HG02870 (cell line): Measurements from ENCODE around the gene TIMM10B.
A peak's percentile ranks its signal among the peaks of the same experiment; 100 is the strongest.
"Not testable (repeated sequence)": the region's sequence is repeated elsewhere in the genome, so short reads cannot be mapped to it uniquely, and the experiment has no call there.

Experiments
- ATAC-seq: cut with Tn5 transposase; IDR thresholded peaks from one replicate; pipeline ENCODE4 v1.9.1; 2021; ENCODE audit warnings: mild to moderate bottlenecking, moderate library complexity; ENCODE audit not compliant: unreplicated experiment

The TIMM10B gene

DNA sequence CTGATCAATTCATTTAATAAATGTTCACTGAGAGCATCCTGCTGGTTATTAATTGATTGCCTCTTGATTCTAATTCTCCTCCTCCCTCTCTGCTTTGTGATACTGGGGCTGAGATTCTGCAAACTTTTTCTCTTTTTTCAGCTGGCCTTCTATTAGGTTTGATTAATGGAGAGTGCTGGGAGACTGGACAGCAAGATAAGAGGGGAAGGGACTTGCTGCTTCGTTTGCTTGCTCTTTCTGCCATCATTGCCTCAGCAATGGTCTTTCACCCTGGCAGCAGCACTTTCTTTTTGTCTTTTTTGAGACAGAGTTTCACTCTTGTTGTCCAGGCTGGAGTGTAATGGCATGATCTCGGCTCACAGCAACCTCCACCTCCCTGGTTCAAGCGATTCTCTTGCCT, 22.9 kb downstream of the TIMM10B start:
- ATAC-seq, result no peak

- no peak for ATAC-seq
These were observed 24.4 kb downstream of the TIMM10B start for GRCh38 chr11:6505577-6506240.

DNA sequence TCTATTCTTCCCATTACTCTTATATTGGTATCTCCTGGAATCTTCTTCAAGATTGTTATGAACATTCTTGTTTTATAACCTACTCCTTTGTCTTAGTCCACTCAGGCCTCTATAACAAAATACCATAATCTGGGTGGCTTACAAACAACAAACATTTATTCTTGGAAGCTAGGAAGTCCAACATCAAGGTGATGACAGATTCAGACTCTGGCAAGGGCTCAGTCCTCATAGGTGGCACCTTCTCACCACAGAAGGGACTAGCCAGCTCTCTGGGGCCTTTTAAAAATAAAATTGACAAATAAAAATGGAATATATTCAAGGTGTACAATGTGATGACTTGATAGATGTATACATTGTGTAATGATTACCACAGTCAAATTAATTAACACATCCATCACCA, 35.6 kb downstream of the TIMM10B start:
- no peak for ATAC-seq

GRCh38 chr11:6520265-6520664, 39.0 kb downstream of the TIMM10B start:
- no peak for ATAC-seq

DNA sequence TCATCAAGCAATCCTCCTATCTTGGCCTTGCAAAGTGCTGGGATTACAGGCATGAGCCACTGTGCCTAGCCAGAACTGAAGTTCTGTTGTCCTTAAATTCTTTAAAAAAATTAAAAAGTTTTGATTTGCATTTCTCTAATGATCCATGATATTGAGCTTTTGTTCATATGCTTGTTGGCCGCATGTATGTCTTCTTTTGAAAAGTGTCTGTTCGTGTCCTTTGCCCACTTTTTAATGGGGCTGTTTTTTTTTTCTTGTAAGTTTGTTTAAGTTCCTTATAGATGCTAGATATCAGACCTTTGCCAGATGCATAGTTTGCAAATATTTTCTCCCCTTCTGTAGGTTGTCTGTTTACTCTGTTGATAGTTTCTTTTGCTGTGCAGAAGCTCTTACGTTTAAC, 40.6 kb downstream of the TIMM10B start:
- not testable (repeated sequence) for ATAC-seq

DNA sequence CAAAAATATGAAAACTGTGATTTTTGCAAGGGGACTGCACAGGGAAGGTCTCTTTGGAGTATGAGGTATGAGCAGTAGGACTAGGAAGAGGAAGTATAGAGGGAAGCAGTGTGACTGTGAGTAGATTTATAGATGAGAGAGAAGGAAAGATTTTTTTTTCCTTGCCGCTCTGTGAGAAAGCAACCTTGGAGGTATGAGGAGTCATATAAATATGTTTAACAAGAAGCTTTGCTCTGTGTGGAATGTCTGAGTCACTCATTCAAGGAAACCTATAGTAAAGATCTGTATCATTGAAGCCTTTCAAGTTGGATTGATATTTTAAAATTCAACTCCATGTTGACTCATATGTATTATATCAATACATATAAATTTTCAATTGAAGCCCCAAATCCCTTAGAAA, 42.0 kb downstream of the TIMM10B start:
- no peak for ATAC-seq

GRCh38 chr11:6526411-6527135, 45.3 kb downstream of the TIMM10B start:
- ATAC-seq, result peak; percentile 55

- ATAC-seq, result no peak
These were observed 48.0 kb downstream of the TIMM10B start for GRCh38 chr11:6529266-6529665.

DNA sequence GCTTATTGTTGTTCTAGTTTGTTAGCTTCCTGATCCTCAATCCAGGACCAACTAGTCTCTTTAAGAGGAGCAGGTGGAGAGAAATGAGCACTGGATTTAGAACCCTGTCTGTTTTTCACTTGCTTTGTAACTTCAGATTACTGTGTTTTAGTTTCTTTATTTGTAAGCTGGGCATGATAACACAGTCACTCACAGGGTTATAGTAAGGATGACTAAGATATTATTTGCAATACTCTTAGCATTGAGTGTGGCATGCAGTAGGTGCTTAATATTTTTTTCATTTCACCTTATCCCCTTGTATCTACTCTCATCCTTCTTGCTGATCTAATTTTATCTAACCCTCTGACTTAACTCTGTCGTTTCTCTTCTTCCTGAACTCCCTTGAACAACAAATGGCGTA, 49.5 kb downstream of the TIMM10B start:
- ATAC-seq, result no peak

DNA sequence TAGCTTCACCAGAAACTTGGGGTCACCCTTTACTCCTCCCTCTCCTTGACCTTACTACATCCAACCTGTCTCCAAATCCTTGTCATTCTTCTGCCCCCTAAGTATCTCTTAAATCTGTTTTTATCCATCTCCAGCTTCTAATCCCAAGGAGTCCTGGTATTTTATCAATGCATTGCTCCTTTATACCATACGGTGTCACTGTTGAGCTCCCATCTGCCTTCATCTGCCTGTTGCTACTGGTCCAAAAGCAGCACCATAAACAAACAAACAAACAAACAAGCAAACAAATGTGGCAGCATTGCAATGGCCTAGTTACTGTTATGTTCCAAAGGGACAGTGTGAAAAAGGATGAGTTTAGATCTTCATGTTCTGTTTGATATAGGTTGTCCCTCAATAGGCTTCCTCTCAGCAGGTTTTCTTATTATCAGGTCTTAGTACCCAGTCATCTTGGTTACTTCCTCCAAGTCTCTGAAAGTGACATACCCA, 50.0 kb downstream of the TIMM10B start:
- no peak for ATAC-seq
